HG02610 (cell line): Measurements from ENCODE around the gene CRYAA.
"Not testable (repeated sequence)": the region's sequence is repeated elsewhere in the genome, so short reads cannot be mapped to it uniquely, and the experiment has no call there.

Experiments
- ATAC-seq: cut with Tn5 transposase; IDR thresholded peaks from one replicate; pipeline ENCODE4 v1.9.1; 2021; ENCODE audit warnings: mild to moderate bottlenecking, moderate library complexity; ENCODE audit not compliant: unreplicated experiment

The CRYAA gene

GRCh38 chr21:43176621-43177020 is 7.8 kb downstream of the CRYAA start:
- ATAC-seq: not testable (repeated sequence)

- not testable (repeated sequence) for ATAC-seq
Observed at GRCh38 chr21:43177043-43177906, 8.5 kb downstream of the CRYAA start.

- ATAC-seq: not testable (repeated sequence)
Observed at GRCh38 chr21:43178175-43178826, 9.5 kb downstream of the CRYAA start.

GRCh38 chr21:43181033-43181432 is 12.2 kb downstream of the CRYAA start:
- not testable (repeated sequence) for ATAC-seq

- ATAC-seq: not testable (repeated sequence)
Observed at GRCh38 chr21:43187268-43187667, 18.5 kb downstream of the CRYAA start.

GRCh38 chr21:43187715-43188114 is 18.9 kb downstream of the CRYAA start:
- ATAC-seq: no peak

GRCh38 chr21:43188181-43188580 is 19.4 kb downstream of the CRYAA start:
- ATAC-seq: no peak

GRCh38 chr21:43188592-43189210 is 19.9 kb downstream of the CRYAA start:
- ATAC-seq: no peak

- no peak for ATAC-seq
Observed at GRCh38 chr21:43189936-43190335, 21.1 kb downstream of the CRYAA start.

GRCh38 chr21:43190544-43190943 is 21.7 kb downstream of the CRYAA start:
- ATAC-seq: no peak

- no peak for ATAC-seq
Observed at GRCh38 chr21:43190951-43191350, 22.1 kb downstream of the CRYAA start.

- ATAC-seq: no peak
Observed at GRCh38 chr21:43191521-43191920, 22.7 kb downstream of the CRYAA start.

GRCh38 chr21:43191971-43192370 is 23.2 kb downstream of the CRYAA start:
- ATAC-seq: no peak

- ATAC-seq: no peak
Observed at GRCh38 chr21:43192501-43193081, 23.8 kb downstream of the CRYAA start.

GRCh38 chr21:43193088-43193650 is 24.4 kb downstream of the CRYAA start:
- no peak for ATAC-seq

- ATAC-seq: no peak
Observed at GRCh38 chr21:43193651-43194302, 25.0 kb downstream of the CRYAA start.

- ATAC-seq: no peak
Observed at GRCh38 chr21:43194303-43195120, 25.7 kb downstream of the CRYAA start.

GRCh38 chr21:43195121-43196021 is 26.6 kb downstream of the CRYAA start:
- no peak for ATAC-seq

GRCh38 chr21:43196826-43197225 is 28.0 kb downstream of the CRYAA start:
- no peak for ATAC-seq
